ENCODE data around the gene TENM4. TPM values are rescaled to one million over a fixed set of nuclear protein-coding genes. Genes with fewer than 3 reads are reported as not detected.

TENM4 gene
- total RNA-seq, 1 donor from 2014 or later = 5.1 TPM

GRCh38 chr11:79116600-79116999 lies 324.2 kb downstream of the TENM4 start:
- Mint-ChIP-seq H3K4me1 (peaks cover 58% of the 10 kb centered on the region), H3K27ac (no peak overlapping the region), H3K36me3 (peaks cover 4% of the 10 kb centered on the region), H3K27me3 (ENCODE audit: insufficient read depth, low read depth) (peaks cover 3% of the 10 kb centered on the region), H3K9me3 (peaks cover 11% of the 10 kb centered on the region), H3K4me3 (no peak overlapping the region)
- Histone ChIP-seq H3K4me2 (no peak overlapping the region), H3K9ac (no peak overlapping the region), H3K27ac (no peak overlapping the region), H3K4me3 (no peak overlapping the region), H3K4me1 (peaks cover 26% of the 10 kb centered on the region), H3F3A (ENCODE audit: low read depth) (peaks cover 21% of the 10 kb centered on the region), H3K79me2 (ENCODE audit: low read depth) (no peaks in the 10 kb centered on the region), H4K20me1 (ENCODE audit: low read depth) (no peaks in the 10 kb centered on the region), H3K27me3 (no peaks in the 10 kb centered on the region), H3K9me3 (ENCODE audit: low read depth) (no peaks in the 10 kb centered on the region), H3K36me3 (no peaks in the 10 kb centered on the region), H2AFZ (replicated peaks) (no peak overlapping the region)
- TF ChIP-seq CTCF (IDR thresholded peaks at IDR 0.05) (no peak), EZH2 (IDR thresholded peaks at IDR 0.05) (no peak)
- DNase-seq (ENCODE audit: low spot score) = no peak

- DNase-seq (ENCODE audit: low spot score) = no peak
These were observed 327.7 kb downstream of the TENM4 start for GRCh38 chr11:79113054-79113690.

GRCh38 chr11:79110796-79111195 lies 330.0 kb downstream of the TENM4 start:
- Histone ChIP-seq H3K4me2 (no peak overlapping the region), H3K4me1 (no peaks in the 10 kb centered on the region), H3K36me3 (no peaks in the 10 kb centered on the region), H4K20me1 (ENCODE audit: low read depth) (no peaks in the 10 kb centered on the region), H2AFZ (replicated peaks) (no peak overlapping the region), H3F3A (ENCODE audit: low read depth) (no peaks in the 10 kb centered on the region), H3K9ac (no peak overlapping the region), H3K9me3 (ENCODE audit: low read depth) (no peaks in the 10 kb centered on the region), H3K79me2 (ENCODE audit: low read depth) (no peaks in the 10 kb centered on the region), H3K4me3 (no peak overlapping the region), H3K27me3 (no peaks in the 10 kb centered on the region), H3K27ac (no peak overlapping the region)
- H3K36me3 Mint-ChIP-seq = peaks cover 2% of the 10 kb centered on the region
- peaks cover 10% of the 10 kb centered on the region for H3K9me3 Mint-ChIP-seq
- no peak for DNase-seq (ENCODE audit: low spot score)
- TF ChIP-seq EZH2phosphoT487 (IDR thresholded peaks at IDR 0.05) (no peak), CTCF (IDR thresholded peaks at IDR 0.05) (no peak), EZH2 (IDR thresholded peaks at IDR 0.05) (no peak)
- H3K4me1 Mint-ChIP-seq = peaks cover 31% of the 10 kb centered on the region
- H3K4me3 Mint-ChIP-seq = no peak overlapping the region
- H3K27ac Mint-ChIP-seq = peak overlapping the region; percentile 18
- H3K27me3 Mint-ChIP-seq (ENCODE audit: insufficient read depth, low read depth) = no peaks in the 10 kb centered on the region

More at GRCh38 chr11:79113054-79113690, 327.7 kb downstream of the TENM4 start:
- peak overlapping the region; percentile 77 for H3K27ac Mint-ChIP-seq
- peaks cover 42% of the 10 kb centered on the region for H3K4me1 Mint-ChIP-seq
- TF ChIP-seq EZH2phosphoT487 (IDR thresholded peaks at IDR 0.05) = no peak
- TF ChIP-seq CTCF (IDR thresholded peaks at IDR 0.05) = no peak
- no peak for TF ChIP-seq EZH2 (IDR thresholded peaks at IDR 0.05)
- H3K79me2 ChIP-seq (ENCODE audit: low read depth) = no peaks in the 10 kb centered on the region
- H3K36me3 Mint-ChIP-seq = peaks cover 2% of the 10 kb centered on the region
- H3K9ac ChIP-seq = no peak overlapping the region
- H3K4me3 Mint-ChIP-seq = no peak overlapping the region
- no peaks in the 10 kb centered on the region for H3K27me3 Mint-ChIP-seq (ENCODE audit: insufficient read depth, low read depth)
- H3K4me2 ChIP-seq = no peak overlapping the region
- no peaks in the 10 kb centered on the region for H4K20me1 ChIP-seq (ENCODE audit: low read depth)
- H3K4me3 ChIP-seq = no peak overlapping the region
- peaks cover 11% of the 10 kb centered on the region for H3K9me3 Mint-ChIP-seq
- H3F3A ChIP-seq (ENCODE audit: low read depth) = no peaks in the 10 kb centered on the region
- H3K36me3 ChIP-seq = no peaks in the 10 kb centered on the region
- H3K27me3 ChIP-seq = no peaks in the 10 kb centered on the region
- H3K4me1 ChIP-seq = no peaks in the 10 kb centered on the region
- H3K9me3 ChIP-seq (ENCODE audit: low read depth) = no peaks in the 10 kb centered on the region
- H3K27ac ChIP-seq = no peak overlapping the region
- no peak overlapping the region for H2AFZ ChIP-seq (replicated peaks)

All from neural progenitor cell (in vitro differentiated cells).